ENCODE data around the gene PSG1.

The PSG1 gene

DNA sequence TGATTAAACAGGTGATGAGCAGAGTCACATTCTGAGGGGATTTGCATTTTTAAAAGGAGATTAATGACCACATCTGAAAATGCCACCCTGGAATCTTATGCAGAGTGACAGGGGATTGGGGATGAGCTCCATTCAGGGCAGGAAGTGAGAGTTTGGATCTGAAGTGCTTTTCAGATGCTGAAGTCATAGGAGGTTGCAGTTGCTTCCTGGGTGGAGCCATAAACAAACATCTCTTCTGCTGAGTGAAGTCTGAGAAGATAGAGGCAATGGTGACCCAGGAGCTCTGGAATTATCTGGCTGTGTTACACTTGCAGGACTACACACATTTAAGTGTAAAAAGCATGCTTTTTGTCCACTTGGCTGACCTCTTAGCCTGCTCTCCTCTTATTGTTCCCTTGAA, 62.6 kb downstream of the PSG1 start:
- no peak for DNase-seq
